Putamen (tissue), 1 donor: Measurements from ENCODE around the gene UNC13C.

Experiments used
- DNase-seq: peaks from one replicate; pipeline ENCODE4 v3.0.0-alpha.2; 2016; ENCODE audit warnings: low spot score

The UNC13C gene

DNA sequence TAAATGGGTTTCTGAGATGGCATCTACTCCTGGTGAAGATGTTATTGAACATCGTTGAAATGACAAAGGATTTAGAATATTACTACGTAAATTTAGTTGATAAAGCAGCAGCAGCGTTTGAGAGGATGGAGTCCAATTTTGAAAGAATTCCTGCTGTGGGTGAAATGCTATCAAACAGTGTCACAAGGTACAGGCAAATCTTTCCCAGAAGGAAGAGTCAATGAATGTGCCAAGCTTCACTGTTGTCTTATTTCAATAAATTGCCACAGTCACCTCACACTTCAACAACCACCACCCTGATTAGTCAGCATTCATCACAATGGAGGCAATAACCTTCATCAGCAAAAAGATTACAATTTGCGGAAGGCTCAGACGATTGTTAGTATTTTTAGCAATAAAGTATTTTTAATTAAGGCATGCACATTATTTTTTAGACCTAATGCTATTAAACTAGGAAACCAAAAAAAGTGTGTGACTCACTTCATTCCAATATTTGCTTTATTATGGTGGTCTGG is 142.8 kb downstream of the UNC13C start:
- DNase-seq = no peak

- DNase-seq = no peak
Measured at GRCh38 chr15:54127574-54127973, 149.3 kb downstream of the UNC13C start.

DNA sequence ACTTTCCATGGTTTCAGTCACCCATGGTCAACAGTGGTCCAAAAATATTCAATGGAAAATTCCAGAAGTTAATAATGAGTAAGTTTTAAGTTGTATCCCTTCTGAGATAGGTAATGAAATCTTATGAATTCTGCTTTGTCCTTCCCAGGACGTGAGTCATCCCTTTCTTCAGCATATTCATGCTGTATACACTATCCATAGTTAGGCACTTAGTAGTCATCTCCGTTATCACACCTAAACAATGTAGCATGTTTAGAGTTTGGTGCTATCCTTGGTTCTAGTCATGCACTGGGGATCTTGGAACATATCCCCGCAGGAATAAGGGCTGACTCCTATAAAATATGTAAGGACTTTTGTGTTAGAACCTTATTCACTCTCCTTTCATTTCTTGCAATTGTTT is 153.2 kb downstream of the UNC13C start:
- DNase-seq = no peak

GRCh38 chr15:54149115-54149531 is 170.9 kb downstream of the UNC13C start:
- no peak for DNase-seq

DNA sequence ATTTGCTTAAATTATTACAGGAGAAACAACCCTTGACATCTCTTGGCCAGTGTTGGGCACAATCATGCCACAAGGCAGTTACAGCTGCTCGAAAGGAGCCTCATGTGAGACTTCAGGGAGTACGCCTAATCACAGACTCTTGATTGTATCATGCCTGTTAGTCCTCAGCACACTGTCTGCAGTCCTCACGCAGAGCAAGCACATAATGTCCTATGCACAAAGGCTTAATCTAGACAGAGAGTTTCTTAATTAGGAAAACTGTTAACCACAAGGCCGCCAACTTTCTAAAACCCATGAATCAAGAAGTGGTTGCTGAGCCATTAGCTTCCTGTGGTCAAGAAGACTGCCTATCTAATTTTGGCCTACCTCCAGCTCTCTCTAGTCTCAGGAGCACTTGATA is 172.0 kb downstream of the UNC13C start:
- DNase-seq = no peak

- DNase-seq = no peak
Measured at GRCh38 chr15:54159012-54159411, 180.8 kb downstream of the UNC13C start.

GRCh38 chr15:54187325-54187724 is 209.1 kb downstream of the UNC13C start:
- DNase-seq = no peak

- DNase-seq = no peak
Measured at GRCh38 chr15:54197995-54198394, 219.8 kb downstream of the UNC13C start.

DNA sequence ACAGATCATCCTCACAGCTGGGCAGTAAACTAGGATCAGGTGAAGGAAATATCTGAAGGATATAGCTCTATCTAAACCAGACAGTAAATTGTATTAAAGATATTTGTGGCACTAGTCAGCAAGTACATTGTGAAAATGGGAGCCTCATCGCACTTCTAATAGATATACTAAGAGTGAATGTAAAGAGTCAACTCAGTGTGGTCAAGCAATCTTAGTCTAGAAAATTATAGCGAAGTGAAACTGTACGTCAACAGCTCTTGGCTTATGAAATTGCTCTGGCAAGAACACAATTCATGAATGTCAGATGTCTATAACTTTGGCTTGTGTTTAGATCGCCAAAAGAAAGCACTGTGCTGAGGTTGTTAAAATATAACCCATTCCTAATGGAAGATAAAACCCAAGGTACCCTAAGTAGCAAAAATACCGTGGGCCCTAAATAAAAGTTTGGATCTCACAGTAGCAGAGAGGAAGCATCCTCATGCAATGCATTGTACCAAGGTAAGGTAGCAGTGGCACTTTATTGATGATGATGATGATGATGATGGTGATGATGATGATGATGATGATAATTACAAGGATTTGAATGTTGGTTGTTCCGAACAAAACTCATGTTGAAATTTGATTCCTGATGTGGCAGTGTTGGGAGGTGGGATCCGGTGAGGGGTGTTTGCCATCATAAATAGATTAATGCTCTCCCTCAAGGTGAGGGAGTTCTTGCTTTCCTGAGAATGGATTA is 228.5 kb downstream of the UNC13C start:
- no peak for DNase-seq

- no peak for DNase-seq
Measured at GRCh38 chr15:54208786-54209185, 230.5 kb downstream of the UNC13C start.

- DNase-seq = no peak
Measured at GRCh38 chr15:54212635-54213034, 234.4 kb downstream of the UNC13C start.

GRCh38 chr15:54226455-54226854 is 248.2 kb downstream of the UNC13C start:
- no peak for DNase-seq

GRCh38 chr15:54227569-54227968 is 249.3 kb downstream of the UNC13C start:
- no peak for DNase-seq

DNA sequence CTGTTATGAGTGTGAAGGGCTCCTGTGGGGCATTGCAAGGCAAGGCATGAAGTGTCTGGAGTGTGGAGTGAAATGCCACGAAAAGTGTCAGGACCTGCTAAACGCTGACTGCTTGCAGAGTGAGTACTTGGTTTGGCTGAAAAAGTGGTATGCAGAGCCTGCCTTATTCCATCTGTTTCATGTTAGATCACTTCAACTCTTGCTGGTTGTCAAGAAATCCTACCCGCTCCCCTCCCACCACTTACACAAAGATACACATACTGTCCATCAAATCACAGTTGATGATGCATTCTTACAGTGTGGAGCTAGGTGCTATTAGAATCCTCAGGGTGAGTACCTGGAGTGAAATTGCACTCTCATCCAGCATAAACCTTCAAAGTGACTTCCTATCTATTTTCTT is 272.1 kb downstream of the UNC13C start:
- DNase-seq = peak; percentile 2

DNA sequence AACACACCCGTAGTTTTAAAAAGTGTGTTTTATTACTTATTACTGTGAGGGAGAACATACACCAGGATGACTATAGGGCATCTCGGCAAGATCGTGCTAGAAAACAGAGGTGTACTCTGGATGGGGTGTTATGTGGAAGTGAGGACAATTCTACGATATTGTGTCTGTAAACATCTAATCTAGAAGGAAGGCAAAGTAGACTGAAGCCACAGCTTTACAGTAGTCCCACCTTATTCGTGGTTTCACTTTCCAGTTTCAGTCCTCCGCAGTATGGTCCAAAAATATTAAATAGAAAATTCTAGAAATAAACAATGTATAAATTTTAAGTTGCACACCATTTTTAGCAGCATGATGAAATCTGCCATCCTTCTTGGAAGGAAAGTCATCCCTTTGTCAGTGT is 277.9 kb downstream of the UNC13C start:
- no peak for DNase-seq

- no peak for DNase-seq
Measured at GRCh38 chr15:54273928-54274327, 295.7 kb downstream of the UNC13C start.

DNA sequence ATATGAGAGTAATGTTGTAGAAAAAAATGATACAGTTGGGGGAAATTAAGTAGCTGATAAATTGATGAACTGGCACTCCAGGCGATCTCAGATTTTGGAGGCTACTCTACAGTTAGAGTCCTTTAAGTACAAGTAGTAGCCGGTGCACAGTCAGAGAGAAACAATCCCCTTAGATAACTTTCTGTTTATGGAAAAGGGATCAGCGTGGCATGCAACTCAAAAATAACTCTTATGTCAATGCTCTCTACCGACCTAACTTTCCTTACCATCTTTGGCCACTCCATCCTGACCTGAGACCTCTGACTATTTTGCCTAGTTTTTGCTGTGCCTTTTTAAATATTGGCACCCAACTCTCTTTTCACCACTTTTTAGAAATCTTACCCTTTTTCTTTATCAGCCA is 299.6 kb downstream of the UNC13C start:
- DNase-seq = no peak

GRCh38 chr15:54280726-54281125 is 302.5 kb downstream of the UNC13C start:
- DNase-seq = no peak

DNA sequence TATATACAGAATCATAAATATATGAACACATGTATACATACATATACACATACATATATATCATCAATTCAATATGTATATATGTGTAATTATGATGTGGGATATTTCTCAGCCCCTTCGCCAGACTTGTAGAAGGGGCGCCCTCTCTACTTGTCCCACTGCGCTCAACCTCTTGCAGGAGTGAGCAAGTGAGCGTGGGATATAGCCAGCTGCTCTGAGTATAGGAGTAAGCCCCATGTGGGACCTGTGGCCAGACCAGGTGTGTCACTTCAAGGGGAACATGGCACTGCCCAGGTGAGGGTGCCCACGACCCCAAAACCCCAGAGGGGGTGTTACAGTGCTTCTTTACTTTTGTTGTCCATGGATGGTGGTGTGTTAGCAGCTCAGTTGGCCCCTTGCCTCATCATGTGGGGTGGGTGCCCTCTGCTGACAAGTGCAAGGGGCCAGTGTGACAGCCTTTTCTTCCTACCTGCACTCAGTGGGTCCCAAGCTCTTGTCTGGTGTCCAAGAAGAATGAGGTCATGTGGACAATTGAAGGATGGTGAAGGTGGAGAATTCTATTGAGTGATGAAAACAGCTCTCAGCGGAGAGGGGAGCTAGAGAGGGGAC is 304.1 kb downstream of the UNC13C start:
- DNase-seq = no peak

DNA sequence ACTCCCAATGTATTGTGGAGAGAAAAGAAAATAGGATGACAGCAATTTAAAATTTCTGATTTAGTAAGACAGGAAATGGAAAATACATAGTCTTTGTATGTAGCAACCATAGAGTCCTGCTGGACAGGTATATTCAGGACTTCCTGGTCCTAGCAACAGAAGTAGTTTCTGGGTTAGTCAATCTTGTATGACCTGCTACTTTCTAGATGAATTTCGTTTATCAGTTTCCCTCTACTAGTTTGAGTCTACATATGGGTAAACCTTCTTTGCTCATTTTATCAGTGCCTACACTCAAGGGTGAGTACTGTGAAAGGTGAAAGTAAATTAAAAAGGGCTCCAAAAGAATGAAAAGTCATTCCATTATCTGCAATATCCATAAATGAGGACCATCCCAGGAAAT is 309.8 kb downstream of the UNC13C start:
- DNase-seq = no peak

DNA sequence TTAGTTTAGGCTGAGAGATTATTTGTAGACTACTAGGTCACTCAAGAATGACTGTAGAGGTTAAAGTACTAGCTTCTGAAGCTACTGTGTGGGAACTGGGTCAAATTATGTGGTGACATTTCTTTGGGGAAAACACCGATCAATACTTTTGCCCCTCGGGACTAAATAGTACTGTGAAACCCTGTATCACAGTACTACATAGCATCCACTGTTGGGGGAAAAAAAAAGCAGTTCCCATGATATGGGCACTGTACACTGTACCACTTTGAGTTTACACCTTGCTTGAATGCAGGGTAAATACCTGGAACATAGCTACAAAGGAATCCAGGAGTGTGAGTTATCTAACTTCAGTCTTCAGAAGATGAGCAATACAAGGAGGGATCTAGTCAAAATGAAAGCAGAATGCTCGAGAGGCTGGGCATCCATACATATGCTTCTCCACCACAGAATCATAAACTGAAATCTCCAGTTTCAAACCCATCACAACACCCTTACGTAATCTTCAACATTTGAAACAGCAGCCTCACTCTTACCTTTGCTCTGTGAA is 311.4 kb downstream of the UNC13C start:
- no peak for DNase-seq

GRCh38 chr15:54298396-54298795 is 320.2 kb downstream of the UNC13C start:
- no peak for DNase-seq

DNA sequence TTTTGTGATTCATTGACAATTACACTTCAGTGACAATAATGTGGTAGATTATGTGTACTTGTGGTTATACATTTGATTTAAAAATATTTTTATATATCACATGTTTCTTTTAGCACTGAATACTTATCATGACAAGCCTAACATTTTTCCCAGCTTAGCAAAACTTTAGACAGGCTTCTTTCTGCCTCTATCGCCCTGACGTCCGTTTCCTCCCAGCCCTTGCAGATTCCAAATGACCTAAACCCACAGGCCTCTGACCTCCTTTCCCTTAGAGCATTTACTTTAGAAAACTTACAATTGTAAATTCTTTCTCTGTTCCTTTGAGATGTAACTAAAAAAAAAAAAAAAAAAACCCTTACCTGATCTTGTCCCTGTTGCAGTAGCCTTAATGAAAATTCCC is 326.1 kb downstream of the UNC13C start:
- no peak for DNase-seq
